Suppressor macrophage (primary cell): ENCODE data around the gene ABCB8.
"Not testable (repeated sequence)": the region's sequence is repeated elsewhere in the genome, so short reads cannot be mapped to it uniquely, and the experiment has no call there.

Experiments
- DNase-seq, 4 experiments: peaks; one replicate each; pipeline ENCODE4 v3.0.0-alpha.2; 2020 to 2022

Gene ABCB8

DNA sequence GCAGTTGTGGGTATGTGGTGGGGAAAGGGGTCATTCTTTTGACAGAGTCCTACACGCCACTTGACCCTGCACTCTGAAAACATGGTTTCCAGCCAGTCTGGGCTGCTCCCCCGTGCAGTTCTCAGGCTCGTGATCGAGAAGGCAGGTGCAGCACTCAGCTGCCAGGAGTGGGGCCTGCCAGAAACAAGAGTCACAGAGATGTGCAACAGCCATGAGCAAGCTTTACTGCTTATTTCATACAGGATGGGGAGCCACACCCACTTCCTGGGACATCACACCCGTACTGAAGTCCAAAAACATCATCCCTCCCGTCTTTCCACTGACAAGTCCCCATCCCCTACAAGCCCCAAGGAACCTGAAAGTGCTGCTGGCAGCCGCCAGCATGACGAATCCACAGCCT, 13.3 kb upstream of the ABCB8 start:
- no peak for DNase-seq

DNA sequence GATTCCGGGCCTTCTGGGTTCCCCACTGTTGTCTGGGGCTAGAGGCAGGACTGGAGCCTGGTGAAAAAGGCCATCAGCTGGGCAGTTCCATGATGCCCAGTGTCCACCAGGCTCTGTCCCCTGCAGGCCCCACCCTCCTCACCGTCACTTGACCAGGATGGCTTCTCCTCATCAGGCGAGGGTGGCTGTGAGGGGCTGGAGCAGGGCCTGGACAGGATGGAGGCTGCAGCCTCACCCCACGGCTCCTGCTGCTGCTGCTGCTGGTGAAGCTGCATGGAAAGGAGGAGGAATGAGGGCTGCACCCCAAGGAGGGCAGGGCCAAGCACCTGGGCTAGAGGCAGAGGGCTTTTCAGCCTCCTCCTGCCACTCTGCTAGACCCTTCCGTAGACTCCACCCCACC, 12.3 kb upstream of the ABCB8 start:
- no peak for DNase-seq

DNA sequence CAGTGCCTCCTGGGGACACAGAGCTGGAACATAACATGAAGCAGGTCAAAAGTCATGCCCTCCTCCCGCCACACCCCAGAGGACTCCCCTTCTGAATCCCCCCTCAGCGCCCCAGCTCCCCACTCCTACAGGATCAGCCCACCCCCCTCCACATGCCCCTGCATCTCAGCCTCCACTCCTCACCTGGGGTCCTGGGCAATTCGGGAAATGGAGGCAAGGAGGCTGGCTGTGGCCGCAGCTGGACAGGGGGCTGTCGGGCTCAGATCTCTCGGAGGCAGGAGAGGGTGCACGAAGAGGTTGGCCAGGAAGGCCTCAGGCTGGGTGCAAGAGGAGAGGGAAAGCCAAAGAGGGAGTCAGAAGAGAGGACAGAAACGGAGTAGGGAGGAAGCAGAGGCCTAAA, 11.7 kb upstream of the ABCB8 start:
- no peak for DNase-seq

DNA sequence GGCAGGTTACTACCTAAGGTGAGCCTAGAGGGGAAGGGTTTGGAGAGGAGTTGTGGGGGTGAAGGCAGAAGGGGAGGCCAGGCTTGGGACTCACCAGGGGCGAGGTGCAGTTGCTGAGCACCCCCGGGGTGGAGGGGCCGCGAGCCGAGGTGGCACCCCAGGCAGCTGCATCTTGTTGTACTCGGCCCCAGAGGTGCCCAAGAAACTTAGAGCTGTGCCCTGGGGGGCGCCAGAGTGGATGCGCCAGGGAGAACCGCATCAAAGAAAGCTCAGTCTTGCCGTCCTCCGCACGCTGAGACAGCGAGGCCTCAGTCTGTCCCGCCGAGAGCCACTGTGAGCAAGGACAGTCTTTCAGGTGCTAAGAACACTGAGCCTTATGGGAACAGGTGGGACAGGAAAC, 11.3 kb upstream of the ABCB8 start:
- DNase-seq, result no peak

DNA sequence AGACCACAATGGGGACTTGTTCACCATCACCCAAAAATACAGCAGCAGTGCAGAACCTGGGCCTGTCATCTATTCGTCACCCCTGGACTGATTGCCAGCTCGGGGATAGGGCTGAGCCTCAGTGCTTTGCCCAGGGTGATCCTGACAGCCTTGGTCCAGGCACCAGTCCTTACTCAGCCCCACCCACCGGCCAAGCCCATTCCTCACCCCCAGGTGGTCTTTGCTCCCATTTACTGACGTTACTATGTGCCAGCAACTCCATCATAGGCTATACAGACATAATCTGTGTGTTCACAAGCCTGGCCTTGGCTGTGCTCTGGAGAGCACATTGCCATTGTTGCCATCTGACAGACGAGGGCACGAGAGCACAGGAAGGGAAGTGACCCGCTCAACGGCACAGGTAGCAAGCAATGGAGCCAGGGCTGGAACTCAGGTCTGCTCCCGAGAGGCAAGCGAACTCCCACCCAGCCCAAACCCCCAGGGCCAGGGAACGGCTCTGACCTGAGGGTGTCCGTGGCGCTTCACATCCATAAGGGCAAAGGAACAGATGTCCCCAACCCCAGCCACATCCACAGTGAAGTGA, 10.8 kb upstream of the ABCB8 start:
- no peak for DNase-seq

DNA sequence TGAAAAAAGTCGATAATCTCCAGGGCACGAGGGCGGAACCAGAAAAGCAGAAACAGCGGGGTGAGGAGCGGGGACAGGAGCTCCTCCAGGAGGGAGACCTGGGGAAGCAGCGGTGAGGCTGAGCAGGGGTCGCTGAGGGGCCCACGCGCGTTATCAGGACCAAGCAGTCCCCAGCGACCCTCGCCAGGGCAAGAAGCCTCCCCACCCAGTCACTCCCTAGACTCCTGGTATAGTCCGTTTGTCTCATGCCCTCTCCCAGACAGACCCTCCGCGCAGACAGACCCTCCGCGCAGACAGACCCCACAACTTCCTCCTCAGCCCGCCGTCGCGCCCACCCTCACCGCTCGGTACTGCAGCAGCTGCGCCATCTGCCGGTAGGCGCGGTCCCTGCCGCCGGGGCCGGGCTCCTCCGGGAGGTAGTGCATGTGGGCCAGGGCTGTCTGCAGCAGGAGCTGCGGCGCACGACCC, 10.3 kb upstream of the ABCB8 start:
- DNase-seq, result peak; percentile 49 to 83 (median 65)

DNA sequence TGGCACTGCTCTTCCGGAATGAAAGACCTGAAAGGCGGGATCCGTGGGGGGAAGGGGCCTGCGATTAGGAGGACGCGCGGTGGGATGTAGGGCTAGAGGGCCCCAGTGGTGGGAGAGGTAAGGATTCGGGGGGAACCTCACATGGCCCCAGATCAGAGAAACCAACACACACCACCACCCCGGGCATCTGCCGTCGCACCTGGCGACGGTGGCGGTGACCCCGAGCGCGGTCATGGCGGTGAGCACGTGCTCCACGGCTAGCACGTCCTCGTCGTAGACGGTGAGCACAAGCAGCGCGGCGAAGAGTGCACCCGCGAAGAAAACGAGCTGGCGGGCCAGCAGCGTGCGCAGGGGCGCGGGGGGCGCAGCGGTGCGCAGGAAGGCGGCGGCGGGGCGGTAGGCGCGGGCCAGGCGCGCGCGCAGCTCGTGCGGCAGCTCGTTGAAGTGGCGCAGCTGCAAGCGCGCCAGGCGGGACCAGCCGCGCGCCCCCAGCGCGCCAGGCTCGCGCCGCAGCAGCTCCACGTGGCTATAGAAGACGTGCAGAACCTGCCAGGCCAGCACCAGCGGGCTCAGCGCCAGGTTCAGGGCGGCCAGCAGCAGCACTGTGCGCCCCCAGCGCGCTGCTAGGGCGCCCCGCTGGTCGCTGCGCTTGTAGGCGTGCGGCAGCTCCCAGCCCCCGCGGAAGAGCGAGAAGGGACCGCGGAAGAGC, 9.7 kb upstream of the ABCB8 start:
- DNase-seq, result peak in 1 of 4 experiments; percentile 45

DNA sequence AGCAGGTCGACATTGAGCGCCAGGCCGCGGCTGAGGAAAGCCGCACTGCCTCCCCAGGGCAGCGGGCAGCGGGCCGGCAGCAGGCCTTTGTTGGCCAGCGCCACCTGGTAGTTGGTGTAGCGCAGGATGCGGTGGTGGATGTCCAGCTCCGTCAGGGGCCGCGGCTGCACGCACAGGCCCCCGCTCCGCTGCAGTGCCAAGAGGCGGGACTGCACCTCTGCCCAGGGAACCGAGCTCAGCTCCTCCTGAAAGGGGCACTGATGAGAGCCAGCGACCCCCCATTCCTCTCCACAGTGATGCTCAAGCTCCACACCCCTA, 9.2 kb upstream of the ABCB8 start:
- no peak for DNase-seq

DNA sequence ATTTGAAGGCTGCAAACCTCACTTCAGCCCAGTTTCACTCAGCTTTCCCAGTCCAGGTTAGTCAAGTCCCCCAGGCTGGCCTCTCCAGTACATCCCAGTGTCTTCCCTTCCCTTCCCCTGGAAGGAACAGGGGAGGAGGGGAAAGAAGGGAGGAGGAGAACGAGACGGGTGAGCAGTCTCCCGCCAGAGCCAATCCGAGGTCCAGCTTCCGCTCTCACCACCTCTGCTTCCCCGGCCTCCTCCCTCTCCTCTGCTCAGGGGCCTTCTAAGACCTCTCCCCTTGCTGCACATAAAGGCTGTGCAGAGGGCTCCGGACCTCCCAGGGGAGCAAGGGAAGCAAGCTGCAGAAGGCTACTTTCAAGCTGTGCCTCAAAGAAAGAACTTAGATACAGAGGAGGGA, 8.0 kb upstream of the ABCB8 start:
- DNase-seq, result no peak

DNA sequence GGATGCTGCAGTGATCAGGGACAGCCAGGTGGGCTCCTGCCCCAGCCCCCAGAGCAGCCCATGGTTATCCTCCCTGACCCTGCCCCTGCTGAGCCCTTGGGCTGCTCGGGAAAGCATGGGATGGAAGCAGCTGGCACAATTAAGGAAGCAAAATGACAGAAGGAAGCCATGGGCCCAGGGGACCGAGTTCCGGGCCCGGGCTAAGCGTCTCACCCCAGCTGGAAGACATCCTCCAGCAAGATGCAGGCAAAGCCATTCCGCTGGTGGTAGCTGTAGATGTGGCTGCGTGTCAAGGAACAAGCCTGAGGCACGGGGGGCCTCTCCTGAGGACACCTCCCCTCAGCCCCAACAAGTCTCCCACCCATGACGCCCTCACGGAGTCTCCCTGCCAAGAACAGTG, 5.0 kb upstream of the ABCB8 start:
- DNase-seq, result no peak

DNA sequence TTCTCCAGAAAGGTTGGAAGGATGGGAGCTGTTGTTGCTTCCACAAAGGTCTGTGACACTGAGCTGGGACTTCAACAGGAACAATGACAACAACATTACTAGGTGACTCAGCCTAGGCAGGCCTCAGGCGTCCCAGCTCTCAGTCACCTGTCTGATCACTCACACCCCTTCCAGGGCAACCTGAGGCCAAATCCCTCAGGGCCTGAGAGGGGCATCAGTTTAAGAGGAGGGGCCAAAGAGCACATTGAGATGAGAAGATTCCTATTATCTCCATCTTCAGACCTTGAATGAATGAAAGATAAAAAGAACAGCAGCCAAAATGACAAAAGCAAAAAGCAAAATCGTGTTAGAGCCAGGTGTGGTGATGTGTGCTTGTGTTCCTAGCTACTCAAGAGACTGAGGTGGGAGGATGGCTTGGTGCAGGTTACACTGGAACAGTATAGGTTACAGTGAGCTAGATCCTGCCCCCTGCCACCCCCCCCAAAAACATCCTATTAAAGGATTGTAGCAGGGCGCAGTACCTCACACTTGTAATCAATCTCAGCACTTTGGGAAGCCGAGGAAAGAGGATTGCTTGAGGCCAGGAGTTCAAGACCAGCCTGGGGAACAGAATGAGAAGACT, 3.7 kb upstream of the ABCB8 start, which contains the start of gene ATG9B:
ATG9B (minus strand) TSS at position 60 of the 622 bp plus-strand sequence. CDS start 71 bp downstream, outside the sequence.
- DNase-seq, result no peak

DNA sequence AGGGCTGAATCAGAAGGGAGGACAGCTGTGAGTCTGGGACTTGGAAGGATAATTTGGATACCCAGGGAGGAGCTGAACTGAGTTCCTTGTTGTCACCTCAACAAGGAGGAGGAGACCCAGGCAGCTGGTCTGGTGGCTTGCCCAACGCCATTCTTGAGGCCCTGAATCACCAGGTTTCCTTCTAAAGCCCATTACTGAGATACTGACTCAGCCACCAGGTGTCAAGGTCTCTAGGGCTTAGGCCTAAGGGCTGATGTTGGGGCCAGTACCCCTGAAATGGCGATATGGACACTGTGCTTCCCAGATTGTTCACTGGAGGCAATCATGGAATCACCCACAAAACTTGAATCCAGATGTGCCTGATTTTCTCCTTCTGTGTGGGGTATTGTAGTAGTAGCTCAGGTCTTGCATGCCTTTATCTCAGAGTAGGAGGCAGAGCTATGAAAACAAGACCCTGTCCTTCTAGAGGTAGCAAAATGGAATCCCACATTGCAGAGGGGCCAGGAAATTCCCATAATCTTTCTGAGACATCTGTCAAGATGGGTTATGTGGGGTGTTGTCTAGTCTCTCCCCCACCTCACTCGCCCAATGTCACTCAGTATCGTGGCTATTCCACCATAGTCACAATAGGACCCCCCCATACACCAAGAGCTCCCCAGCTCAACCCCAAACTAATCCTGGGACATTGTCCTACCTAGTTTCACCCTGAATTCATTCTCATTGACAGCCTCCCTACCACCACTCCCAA, 2.2 kb upstream of the ABCB8 start:
- DNase-seq, result no peak

DNA sequence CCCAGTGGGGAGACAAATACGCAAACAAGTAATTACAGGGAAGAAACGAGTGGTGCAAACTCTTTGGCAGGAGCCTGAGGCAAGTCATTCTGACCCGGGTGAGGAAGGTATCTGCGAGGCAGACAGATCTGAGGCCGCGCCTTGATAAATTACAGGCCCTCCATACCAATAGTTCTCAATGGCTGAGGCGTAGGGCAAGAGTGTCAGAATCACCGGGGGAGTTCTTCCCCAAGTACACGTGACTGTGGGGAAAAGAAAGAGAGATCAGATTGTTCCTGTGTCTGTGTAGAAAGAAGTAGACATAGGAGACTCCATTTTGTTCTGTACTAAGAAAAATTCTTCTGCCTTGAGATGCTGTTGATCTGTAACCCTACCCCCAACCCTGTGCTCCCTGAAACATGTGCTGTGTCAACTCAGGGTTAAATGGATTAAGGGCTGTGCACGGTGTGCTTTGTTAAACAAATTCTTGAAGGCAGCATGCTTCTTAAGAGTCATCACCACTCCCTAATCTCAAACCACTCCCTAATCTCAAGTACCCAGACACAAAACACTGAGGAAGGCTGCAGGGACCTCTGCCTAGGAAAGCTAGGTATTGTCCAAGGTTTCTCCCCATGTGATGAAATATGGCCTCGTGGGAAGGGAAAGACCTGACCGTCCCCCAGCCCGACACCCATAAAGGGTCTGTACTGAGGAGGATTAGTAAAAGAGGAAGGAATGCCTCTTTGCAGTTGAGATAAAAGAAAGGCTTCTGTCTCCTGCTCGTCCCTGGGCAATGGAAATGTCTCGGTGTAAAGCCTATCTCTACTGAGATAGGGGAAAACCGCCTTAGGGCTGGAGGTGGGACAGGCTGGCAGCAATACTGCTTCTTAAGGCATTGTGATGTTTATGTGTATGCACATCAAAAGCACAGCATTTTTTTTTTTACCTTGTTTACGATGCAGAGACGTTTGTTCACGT, 1.2 kb upstream of the ABCB8 start:
- DNase-seq, result not testable (repeated sequence)

DNA sequence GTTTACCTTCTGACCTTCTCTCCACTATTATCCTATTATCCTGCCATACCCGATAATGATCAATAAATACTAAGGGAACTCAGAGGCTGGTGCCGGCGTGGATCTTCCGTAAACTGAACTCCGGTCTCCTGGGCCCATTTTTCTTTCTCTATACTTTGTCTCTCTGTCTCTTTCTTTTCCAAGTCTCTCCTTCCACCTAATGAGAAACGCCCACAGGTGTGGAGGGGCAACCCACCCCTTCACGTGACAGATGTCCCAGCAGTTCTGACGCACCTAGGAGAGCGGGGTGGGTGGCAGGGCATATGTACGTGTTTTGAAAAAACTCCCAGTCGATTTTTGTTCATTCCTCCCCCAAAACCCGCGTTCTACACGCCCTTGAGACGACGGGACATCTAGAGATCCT, 521 bp upstream of the ABCB8 start:
- not testable (repeated sequence) for DNase-seq

DNA sequence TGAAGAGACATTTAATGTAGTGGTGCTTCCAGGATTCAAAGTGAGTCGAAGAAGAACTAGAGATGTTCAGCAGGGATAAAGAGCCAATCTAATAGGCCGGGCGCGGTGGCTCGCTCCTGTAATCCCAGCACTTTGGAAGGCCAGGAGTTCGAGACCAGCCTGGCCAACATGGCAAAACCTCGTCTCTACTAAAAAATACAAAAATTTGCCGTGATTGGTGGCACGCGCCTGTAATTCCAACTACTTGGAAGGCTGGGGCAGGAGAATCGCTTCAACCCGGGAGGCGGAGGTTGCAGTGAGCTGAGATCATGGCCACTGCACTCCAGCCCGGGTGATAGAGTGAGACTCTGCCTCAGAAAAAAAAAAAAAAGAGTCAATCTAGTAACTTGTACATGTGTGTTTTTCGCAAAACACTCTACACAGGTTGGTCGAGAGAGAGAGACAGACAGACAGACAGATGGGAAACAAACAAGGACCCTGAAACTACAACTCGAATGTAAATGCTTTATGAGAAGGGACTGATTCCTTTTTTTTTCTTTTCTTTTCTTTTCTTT, 775 bp downstream of the ABCB8 start:
- no peak for DNase-seq

DNA sequence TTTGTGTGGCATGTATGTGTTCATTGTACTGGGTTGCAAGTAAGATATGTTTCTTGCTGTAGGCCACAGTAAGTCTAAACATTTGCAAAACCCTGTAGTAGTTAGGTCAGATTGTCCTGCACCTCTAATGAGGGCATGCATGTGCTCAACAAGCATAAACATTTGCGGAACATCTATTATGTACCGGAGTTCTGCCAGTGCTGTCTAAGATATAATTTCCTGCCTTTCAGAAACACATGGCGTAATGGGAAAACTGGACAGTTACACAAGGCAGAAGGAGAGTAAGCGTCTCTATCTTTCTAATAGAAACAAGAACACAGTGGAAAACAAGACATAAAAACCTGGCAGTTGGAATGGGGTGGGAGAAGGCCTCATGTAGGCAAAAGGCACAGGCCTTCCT, 2.8 kb downstream of the ABCB8 start:
- no peak for DNase-seq

DNA sequence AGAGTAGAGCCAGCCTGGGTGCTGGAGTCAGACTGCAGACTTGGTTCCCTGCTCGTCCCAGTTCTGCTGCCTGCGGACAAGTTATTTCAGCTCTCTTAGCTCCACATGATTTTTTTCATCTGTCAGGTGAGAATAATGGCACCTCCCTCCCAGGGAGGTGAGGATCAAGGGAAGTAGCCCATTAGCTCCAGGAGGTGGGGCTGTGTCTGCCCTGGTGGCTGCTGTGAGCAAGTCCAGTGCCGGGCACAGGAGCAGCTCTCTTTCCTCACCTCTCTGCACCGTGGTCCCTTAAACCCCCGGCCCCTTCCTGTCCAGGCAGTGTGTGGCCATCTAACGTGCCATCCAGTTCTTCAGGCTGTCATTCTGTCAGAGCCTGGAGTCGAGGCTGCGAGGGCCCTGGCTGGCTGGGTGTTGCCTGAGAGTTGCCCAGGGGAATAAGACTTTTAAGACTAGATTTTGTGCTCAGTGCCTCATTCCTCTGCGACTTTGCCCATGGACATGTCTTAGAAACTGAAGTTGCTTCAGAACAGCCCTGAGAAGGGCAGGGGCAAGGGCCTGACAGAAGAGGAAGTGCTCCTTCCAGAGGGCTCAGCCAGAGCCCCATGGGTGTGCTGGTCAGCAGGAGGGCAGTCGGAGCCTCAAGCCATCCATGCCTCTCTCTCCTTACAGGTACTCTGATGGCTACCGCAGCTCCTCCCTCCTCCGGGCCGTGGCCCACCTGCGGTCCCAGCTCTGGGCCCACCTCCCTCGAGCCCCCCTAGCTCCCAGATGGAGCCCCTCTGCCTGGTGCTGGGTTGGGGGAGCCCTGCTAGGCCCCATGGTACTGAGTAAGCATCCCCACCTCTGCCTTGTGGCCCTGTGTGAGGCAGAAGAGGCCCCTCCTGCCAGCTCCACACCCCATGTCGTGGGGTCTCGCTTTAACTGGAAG, 5.0 kb downstream of the ABCB8 start:
- peak; percentile 59 to 80 (median 74) for DNase-seq

DNA sequence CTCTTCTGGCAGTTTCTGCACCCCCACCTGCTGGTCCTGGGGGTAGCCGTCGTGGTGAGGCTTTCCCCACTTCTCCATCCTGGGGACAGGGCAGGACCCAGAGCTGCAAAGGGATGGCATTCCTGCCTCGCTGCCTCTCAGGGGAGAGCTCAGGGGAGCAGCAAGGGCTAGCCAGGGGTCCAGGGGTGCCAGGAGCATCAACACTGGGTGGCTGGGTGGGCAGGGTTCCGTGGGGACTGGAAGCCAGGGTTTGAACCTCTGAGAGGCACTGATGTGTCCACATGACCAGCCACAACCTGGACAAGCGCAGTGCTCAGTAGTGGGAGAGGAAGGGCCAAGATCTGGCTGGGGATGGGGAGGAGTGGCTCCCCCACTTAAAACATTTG, 5.6 kb downstream of the ABCB8 start:
- DNase-seq, result no peak

DNA sequence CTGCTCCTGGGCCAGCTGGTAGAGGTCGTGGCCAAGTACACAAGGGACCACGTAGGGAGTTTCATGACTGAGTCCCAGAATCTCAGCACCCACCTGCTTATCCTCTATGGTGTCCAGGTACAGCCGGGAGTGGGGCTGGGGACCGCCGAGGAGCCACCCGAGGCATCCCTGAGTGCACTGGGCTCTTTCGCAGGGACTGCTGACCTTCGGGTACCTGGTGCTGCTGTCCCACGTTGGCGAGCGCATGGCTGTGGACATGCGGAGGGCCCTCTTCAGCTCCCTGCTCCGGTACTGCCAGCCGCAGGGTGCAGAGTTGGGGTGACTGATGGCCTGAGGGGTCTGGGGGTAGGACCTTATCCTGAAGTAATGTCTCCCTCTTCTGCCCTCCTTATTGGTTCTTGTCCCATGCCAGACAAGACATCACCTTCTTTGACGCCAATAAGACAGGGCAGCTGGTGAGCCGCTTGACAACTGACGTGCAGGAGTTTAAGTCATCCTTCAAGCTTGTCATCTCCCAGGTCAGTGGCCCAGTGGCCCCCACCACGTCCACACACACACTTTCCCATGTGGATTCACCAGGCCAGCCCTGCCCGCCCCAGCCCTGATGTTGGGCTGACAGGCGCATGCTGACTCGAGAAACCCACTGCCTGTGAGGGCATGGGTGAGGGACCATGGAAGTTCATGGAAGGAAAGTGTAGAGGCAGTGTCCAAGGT, 6.2 kb downstream of the ABCB8 start:
- no peak for DNase-seq
